ENCODE data around the gene KCNAB2. TPM values are rescaled to one million over a fixed set of nuclear protein-coding genes. Genes with fewer than 3 reads are reported as not detected.

Gene KCNAB2
- total RNA-seq, 4 donors from 2014 or later, result 4.2 to 12.0 (median 10.0) TPM

DNA sequence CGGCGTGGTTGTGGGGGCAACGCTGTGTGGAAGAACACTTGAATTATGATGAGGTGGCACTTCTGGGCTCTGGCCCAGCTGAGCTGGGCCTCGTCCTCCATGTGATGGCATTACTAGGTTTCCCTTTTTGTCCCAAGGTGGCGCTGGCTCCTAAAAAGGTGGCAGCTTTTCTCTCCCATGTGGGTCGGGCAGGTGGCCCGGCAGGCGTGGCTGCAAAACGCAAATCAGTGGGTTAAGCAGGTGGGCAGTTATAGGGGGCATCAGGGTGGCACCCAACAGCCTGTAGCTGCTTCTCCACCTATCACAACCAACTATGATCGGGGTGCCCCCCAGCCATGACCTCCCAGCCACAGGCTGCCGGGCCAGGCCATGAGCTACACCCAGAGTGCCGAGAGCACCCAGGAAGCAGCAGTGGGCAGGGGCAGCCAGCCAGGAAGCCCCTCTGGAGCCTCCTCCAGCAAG, 59.6 kb downstream of the KCNAB2 start:
- no peak overlapping the region for H3K4me3 ChIP-seq (ENCODE audit: low read depth, poor library complexity, severe bottlenecking)
- TF ChIP-seq POLR2A (IDR thresholded peaks at IDR 0.05), result no peak
- TF ChIP-seq, protein P1, sequence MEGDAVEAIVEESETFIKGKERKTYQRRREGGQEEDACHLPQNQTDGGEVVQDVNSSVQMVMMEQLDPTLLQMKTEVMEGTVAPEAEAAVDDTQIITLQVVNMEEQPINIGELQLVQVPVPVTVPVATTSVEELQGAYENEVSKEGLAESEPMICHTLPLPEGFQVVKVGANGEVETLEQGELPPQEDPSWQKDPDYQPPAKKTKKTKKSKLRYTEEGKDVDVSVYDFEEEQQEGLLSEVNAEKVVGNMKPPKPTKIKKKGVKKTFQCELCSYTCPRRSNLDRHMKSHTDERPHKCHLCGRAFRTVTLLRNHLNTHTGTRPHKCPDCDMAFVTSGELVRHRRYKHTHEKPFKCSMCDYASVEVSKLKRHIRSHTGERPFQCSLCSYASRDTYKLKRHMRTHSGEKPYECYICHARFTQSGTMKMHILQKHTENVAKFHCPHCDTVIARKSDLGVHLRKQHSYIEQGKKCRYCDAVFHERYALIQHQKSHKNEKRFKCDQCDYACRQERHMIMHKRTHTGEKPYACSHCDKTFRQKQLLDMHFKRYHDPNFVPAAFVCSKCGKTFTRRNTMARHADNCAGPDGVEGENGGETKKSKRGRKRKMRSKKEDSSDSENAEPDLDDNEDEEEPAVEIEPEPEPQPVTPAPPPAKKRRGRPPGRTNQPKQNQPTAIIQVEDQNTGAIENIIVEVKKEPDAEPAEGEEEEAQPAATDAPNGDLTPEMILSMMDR (IDR thresholded peaks at IDR 0.05), result no peak
- intact Hi-C loops (cut with DNase I; ENCODE audit: low total_unique reads), result loop anchor here (5.0 to 10.0 kb wide), 2 partner anchors 240 to 557 kb away; no protein-coding TSS in a partner anchor
- WGBS, 2 donors, result 65 to 72% methylated on average over 10 to 11 of the region's 12 CpGs
- DNase-seq (ENCODE audit: low spot score in 2 of 2), result no peak

DNA sequence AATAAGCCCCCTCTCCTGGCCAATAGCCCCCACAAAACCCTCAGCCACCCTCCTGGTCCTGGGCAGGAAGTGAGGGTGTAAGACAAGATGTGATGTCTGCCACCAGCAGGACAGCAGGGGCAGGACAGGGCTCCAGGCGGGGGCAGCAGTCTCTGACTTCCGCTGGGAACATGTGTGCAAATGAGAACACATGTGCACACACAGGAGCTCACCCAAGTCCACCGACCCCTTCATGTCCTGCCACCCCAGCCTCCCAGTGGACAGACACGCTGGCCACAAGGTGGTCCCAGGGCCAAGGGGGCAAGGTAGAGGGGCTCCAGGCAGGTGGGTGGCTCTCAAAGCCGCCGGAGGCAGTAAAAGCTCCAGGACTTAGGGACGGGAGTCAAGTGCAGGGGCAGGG, 60.1 kb downstream of the KCNAB2 start:
- TF ChIP-seq, protein P1 (IDR thresholded peaks at IDR 0.05), result no peak
- TF ChIP-seq POLR2A (IDR thresholded peaks at IDR 0.05), result no peak
- intact Hi-C loops (cut with DNase I; ENCODE audit: low total_unique reads), result loop anchor here (5.0 to 10.0 kb wide), 2 partner anchors 239 to 557 kb away; no protein-coding TSS in a partner anchor
- H3K4me3 ChIP-seq (ENCODE audit: low read depth, poor library complexity, severe bottlenecking), result no peak overlapping the region
- 72 to 74% methylated on average over 7 of the region's 7 CpGs for WGBS, 2 donors
- no peak for DNase-seq (ENCODE audit: low spot score in 2 of 2)

DNA sequence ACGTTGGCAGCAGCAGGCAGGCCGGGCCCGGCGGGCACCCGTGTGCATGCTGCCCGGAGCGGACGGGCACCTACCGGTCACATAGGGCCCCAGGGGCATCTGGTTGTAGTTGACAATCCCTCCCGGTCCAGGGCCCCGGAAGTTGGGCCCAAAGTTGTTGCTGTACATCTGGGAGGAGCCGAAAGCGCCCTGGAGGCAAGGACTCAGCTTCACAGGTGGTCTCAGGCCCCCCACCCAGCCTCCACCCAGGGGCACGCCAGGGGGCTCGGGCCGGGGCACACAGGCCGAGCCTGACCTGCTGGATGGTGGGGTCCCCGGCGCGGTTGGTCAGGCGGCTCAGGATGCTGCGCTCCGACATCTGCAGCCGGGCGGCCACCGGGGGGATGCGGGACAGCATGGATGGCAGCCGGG, 60.6 kb downstream of the KCNAB2 start:
- DNase-seq (ENCODE audit: low spot score in 2 of 2), result no peak
- intact Hi-C loops (cut with DNase I; ENCODE audit: low total_unique reads), result loop anchor here (5.0 to 10.0 kb wide), 2 partner anchors 238 to 556 kb away; no protein-coding TSS in a partner anchor
- H3K4me3 ChIP-seq (ENCODE audit: low read depth, poor library complexity, severe bottlenecking), result no peak overlapping the region
- TF ChIP-seq, protein P1 (IDR thresholded peaks at IDR 0.05), result no peak
- no peak for TF ChIP-seq POLR2A (IDR thresholded peaks at IDR 0.05)
- WGBS, 2 donors, result 80 to 85% methylated on average over 22 to 26 of the region's 28 CpGs

DNA sequence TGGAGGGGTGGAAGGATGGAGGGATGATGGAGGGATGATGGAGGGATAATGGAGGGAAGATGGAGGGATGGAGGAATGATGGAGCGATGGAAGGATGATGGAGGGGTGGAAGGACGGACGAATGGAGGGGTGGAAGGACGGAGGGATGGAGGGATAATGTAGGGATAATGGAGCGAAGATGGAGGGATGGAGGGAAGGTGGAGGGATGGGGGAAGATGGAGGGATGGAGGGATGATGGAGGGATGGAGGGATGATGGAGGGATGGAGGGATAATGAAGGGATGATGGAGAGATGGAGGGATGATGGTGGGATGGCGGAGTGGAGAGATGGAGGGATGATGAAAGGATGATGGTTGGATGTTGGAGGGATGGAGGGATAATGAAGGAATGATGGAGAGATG, 61.3 kb downstream of the KCNAB2 start:
- WGBS, 2 donors, result 93 to 96% methylated on average over 6 of the region's 6 CpGs
- H3K4me3 ChIP-seq (ENCODE audit: low read depth, poor library complexity, severe bottlenecking), result no peak overlapping the region
- no peak for DNase-seq (ENCODE audit: low spot score in 2 of 2)
- no peak for TF ChIP-seq POLR2A (IDR thresholded peaks at IDR 0.05)
- TF ChIP-seq, protein P1 (IDR thresholded peaks at IDR 0.05), result no peak
- intact Hi-C loops (cut with DNase I; ENCODE audit: low total_unique reads), result loop anchor here (5.0 to 10.0 kb wide), 2 partner anchors 238 to 555 kb away; no protein-coding TSS in a partner anchor

DNA sequence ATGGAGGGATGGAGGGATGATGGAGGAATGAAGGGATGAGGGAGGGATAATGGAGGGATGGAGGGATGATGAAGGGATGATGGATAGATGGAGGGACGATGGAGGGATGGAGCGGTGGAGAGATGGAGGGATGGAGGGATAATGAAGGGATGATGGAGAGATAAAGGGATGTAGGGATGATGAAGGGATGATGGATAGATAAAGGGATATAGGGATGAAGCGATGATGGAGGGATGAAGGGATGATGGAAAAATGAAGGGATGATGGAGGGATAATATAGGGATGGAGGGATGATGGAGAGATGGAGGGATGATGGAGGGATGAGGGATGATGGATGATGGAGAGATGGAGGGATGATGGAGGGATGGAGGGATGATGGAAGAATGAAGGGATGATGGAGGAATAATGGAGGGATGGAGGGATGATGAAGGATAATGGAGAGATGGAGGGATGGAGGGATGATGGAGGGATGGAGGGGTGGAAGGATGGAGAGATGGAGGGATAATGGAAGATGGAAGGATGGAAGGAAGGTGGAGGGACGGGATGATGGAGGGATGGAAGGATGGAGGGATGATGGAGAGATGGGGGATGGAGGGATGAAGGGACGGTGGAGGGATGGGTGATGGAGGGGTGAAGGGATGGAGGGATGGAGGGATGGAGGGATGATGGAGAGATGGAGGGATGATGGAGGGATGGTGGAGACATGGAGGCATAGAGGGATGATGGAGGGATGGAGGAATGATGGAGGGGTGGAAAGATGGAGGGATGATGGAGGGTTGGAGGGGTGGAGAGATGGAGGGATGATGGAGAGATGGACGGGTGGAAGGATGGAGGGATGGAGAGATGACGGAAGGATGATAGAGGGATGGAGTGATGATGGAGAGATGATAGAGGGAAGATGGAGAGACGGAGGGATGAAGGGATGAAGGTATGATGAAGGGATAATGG, 62.0 kb downstream of the KCNAB2 start:
- TF ChIP-seq, protein P1 (IDR thresholded peaks at IDR 0.05), result no peak
- no peak overlapping the region for H3K4me3 ChIP-seq (ENCODE audit: low read depth, poor library complexity, severe bottlenecking)
- WGBS, 2 donors, result 87 to 89% methylated on average over 8 of the region's 8 CpGs
- DNase-seq (ENCODE audit: low spot score in 2 of 2), result no peak
- intact Hi-C loops (cut with DNase I; ENCODE audit: low total_unique reads), result loop anchor here (5.0 to 10.0 kb wide), 2 partner anchors 237 to 555 kb away; no protein-coding TSS in a partner anchor

Data from lower leg skin (tissue), 4 donors.